Measurements from ENCODE around the gene GJA9.

Gene GJA9

GRCh38 chr1:38888423-38889333, 7.3 kb upstream of the GJA9 start:
- no peak overlapping the region for H3K4me3 ChIP-seq (ENCODE audit: low read depth, low read length)
- no peak for TF ChIP-seq CTCF (conservative IDR thresholded peaks at IDR 0.05; ENCODE audit: low read depth, low read length)
- DNase-seq (ENCODE audit: low read depth), result no peak

- no peak for DNase-seq (ENCODE audit: low read depth)
- no peak overlapping the region for H3K4me3 ChIP-seq (ENCODE audit: low read depth, low read length)
- no peak for TF ChIP-seq CTCF (conservative IDR thresholded peaks at IDR 0.05; ENCODE audit: low read depth, low read length)
Measured at GRCh38 chr1:38885092-38885491, 3.7 kb upstream of the GJA9 start.

GRCh38 chr1:38875811-38876210, 5.6 kb downstream of the GJA9 start:
- H3K4me3 ChIP-seq (ENCODE audit: low read depth, low read length), result no peak overlapping the region
- DNase-seq (ENCODE audit: low read depth), result no peak
- no peak for TF ChIP-seq CTCF (conservative IDR thresholded peaks at IDR 0.05; ENCODE audit: low read depth, low read length)

GRCh38 chr1:38873027-38873969, 8.1 kb downstream of the GJA9 start, which contains the start of gene MYCBP:
Gene MYCBP (minus strand): TSS chr1:38873348. CDS start chr1:38873305, 43 bp downstream.
- peak; percentile 97 for DNase-seq (ENCODE audit: low read depth)
- TF ChIP-seq CTCF (conservative IDR thresholded peaks at IDR 0.05; ENCODE audit: low read depth, low read length), result no peak
- peak within 1 kb of the TSS; percentile 89 for H3K4me3 ChIP-seq (ENCODE audit: low read depth, low read length)

- TF ChIP-seq CTCF (conservative IDR thresholded peaks at IDR 0.05; ENCODE audit: low read depth, low read length), result no peak
- H3K4me3 ChIP-seq (ENCODE audit: low read depth, low read length), result peak overlapping the region; percentile 89
- peak; percentile 44 for DNase-seq (ENCODE audit: low read depth)
Measured at GRCh38 chr1:38872401-38873026, 8.9 kb downstream of the GJA9 start.

GRCh38 chr1:38870996-38871395, 10.4 kb downstream of the GJA9 start:
- no peak for DNase-seq (ENCODE audit: low read depth)
- TF ChIP-seq CTCF (conservative IDR thresholded peaks at IDR 0.05; ENCODE audit: low read depth, low read length), result no peak
- no peak overlapping the region for H3K4me3 ChIP-seq (ENCODE audit: low read depth, low read length)
